Measurements from ENCODE around the gene TMEM131.
"Not testable (repeated sequence)": the region's sequence is repeated elsewhere in the genome, so short reads cannot be mapped to it uniquely, and the experiment has no call there.

DNA sequence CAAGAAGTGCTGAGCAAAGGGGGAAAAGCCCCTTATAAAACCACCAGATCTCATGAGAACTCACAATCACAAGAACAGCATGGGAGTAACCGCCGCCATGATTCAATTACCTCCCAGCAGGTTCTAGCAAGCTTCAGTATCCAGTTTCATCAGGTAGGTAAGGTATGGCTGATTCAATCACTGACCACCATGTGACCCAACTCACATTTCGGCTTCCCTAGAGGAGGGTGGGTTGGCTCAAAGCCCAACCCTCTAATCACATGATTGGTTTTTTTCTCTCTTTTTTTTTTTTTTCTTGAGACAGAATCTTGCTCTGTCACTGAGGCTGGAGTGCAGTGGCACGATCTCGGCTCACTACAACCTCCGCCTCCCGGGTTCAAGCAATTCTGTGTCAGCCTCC, 78.1 kb downstream of the TMEM131 start:
- not testable (repeated sequence) for TF ChIP-seq CTCF (tag by site-specific recombination; IDR thresholded peaks at IDR 0.05); KLF1 (tag by site-specific recombination; IDR thresholded peaks at IDR 0.05); MYNN (tag by site-specific recombination; IDR thresholded peaks at IDR 0.05; ENCODE audit: borderline replicate concordance); SP7 (tag by site-specific recombination; IDR thresholded peaks at IDR 0.05); ZNF677 (tag by site-specific recombination; IDR thresholded peaks at IDR 0.05); ZNF140 (tag by site-specific recombination; IDR thresholded peaks at IDR 0.05); ZNF416 (tag by site-specific recombination; IDR thresholded peaks at IDR 0.05); SP2 (tag by site-specific recombination; IDR thresholded peaks at IDR 0.05); ZNF248 (tag by site-specific recombination; IDR thresholded peaks at IDR 0.05)
- TF ChIP-seq, protein P1, sequence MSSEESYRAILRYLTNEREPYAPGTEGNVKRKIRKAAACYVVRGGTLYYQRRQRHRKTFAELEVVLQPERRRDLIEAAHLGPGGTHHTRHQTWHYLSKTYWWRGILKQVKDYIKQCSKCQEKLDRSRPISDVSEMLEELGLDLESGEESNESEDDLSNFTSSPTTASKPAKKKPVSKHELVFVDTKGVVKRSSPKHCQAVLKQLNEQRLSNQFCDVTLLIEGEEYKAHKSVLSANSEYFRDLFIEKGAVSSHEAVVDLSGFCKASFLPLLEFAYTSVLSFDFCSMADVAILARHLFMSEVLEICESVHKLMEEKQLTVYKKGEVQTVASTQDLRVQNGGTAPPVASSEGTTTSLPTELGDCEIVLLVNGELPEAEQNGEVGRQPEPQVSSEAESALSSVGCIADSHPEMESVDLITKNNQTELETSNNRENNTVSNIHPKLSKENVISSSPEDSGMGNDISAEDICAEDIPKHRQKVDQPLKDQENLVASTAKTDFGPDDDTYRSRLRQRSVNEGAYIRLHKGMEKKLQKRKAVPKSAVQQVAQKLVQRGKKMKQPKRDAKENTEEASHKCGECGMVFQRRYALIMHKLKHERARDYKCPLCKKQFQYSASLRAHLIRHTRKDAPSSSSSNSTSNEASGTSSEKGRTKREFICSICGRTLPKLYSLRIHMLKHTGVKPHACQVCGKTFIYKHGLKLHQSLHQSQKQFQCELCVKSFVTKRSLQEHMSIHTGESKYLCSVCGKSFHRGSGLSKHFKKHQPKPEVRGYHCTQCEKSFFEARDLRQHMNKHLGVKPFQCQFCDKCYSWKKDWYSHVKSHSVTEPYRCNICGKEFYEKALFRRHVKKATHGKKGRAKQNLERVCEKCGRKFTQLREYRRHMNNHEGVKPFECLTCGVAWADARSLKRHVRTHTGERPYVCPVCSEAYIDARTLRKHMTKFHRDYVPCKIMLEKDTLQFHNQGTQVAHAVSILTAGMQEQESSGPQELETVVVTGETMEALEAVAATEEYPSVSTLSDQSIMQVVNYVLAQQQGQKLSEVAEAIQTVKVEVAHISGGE (tag by site-specific recombination; conservative IDR thresholded peaks at IDR 0.05; ENCODE audit: low read depth): not testable (repeated sequence)

Measured in HEK293 (cell line).